Measurements from ENCODE around the gene UBTF.

Gene UBTF

DNA sequence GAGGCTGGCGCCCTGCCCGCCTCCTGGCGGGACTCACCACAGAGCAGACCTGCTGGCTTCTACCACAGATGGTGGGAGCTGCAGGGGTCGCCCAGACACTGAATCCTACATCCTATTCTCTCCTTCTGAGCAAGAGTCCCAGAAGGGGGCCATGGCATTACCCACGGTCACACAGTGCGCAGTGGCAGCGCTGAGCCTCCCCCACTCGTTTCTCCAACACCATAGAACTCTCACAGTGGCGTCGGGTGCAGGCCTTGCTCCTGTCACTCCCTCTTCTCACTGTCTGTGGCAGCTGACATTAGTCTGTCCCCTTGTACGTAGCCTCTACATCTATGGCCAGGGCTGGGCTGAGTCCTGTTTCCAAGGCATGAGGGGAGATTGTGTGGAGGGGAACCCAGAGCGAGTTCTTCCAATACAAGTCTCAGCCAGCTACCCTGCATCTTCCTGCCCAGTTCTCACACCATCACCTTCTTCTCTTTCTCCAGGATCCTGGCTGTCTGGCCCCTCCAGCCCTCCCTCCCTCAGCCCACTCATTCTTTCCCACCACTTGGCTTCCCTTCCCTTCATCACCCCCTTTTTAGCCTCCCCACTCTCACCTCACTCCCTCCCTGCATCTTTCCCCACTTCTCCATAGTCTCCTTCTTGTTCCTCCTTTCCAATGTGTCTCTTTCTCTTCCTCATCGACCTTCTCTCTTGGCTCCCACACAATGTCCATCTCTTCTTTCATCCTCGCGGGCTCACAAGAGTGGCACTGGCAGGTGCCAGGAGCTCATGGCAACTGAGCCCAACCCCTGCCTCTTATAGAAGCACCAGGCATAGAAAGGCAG is 5.9 kb downstream of the UBTF start:
- Mint-ChIP-seq H3K36me3 (peaks cover 71% of the 10 kb centered on the region), H3K4me1 (peaks cover 66% of the 10 kb centered on the region), H3K27ac (peak overlapping the region; percentile 88), H3K9me3 (no peaks in the 10 kb centered on the region), H3K4me3 (no peak overlapping the region), H3K27me3 (no peaks in the 10 kb centered on the region)
- DNase-seq, result no peak
- CTCF ChIA-PET, result interaction anchor here (0.9 to 4.8 kb wide), 4 partner anchors 9 to 132 kb away, joined by 3 to 47 read pairs (median 3); partner anchors contain the start of gene GRN

DNA sequence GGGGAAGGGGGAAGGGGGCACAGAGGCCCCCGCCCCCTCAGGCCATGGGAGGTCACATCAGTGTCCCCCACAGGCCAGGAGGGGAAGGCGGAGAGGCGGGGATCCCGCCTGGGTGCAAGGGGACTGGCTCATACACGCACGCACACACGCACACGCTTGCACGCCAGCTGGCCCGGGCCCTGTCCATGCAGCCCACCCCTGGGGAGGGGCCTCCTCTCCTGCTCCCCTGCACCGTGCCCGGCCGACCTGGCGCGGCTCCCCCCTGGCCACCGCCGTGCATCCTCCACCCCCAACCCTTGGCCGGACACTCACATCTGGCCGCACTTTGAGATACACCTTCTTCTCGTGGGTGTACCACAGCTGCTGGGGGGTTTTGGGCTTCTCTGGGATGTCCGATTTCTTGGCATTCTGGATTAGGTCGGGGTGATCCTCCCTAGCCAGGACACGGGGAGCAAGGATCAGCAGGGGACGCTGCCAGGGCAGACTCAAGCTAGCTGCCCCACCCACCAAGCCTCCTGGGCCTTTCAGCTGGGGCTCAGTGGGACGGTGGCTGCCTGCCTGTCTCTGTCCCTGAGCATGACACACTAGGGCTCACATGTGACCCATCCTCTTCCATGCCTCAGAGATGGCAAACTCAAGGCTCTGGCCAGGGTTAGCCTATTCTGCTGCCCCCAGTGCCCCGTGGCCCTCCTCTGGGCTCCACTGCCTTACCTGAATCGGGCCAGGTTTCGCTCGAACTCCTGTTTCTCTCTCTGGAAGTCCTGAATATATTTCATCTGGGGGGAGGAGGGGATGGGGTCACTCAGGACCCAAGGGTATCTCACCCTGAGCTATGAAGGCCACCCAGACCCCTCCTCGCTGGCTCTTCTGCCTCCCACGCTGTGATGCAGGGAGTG is 6.7 kb downstream of the UBTF start:
- Mint-ChIP-seq H3K4me3 (no peak overlapping the region), H3K36me3 (peaks cover 77% of the 10 kb centered on the region), H3K27ac (peak overlapping the region; percentile 88), H3K27me3 (no peaks in the 10 kb centered on the region), H3K9me3 (no peaks in the 10 kb centered on the region), H3K4me1 (peaks cover 70% of the 10 kb centered on the region)
- no peak for DNase-seq
- CTCF ChIA-PET, result interaction anchor here (0.9 to 4.8 kb wide), 5 partner anchors 9 to 142 kb away, joined by 3 to 47 read pairs (median 3); partner anchors contain the start of gene GRN

- H3K9me3 Mint-ChIP-seq, result no peaks in the 10 kb centered on the region
- peaks cover 74% of the 10 kb centered on the region for H3K36me3 Mint-ChIP-seq
- H3K27me3 Mint-ChIP-seq, result no peaks in the 10 kb centered on the region
- H3K27ac Mint-ChIP-seq, result peak overlapping the region; percentile 71
- H3K4me3 Mint-ChIP-seq, result no peak overlapping the region
- peaks cover 67% of the 10 kb centered on the region for H3K4me1 Mint-ChIP-seq
- no peak for DNase-seq
- CTCF ChIA-PET, result interaction anchor here (1.2 to 4.8 kb wide), 11 partner anchors 10 to 152 kb away, joined by 3 to 47 read pairs (median 13); partner anchors contain the start of genes FAM171A2 and GRN
These were observed 7.9 kb downstream of the UBTF start for GRCh38 chr17:44211281-44212265.

DNA sequence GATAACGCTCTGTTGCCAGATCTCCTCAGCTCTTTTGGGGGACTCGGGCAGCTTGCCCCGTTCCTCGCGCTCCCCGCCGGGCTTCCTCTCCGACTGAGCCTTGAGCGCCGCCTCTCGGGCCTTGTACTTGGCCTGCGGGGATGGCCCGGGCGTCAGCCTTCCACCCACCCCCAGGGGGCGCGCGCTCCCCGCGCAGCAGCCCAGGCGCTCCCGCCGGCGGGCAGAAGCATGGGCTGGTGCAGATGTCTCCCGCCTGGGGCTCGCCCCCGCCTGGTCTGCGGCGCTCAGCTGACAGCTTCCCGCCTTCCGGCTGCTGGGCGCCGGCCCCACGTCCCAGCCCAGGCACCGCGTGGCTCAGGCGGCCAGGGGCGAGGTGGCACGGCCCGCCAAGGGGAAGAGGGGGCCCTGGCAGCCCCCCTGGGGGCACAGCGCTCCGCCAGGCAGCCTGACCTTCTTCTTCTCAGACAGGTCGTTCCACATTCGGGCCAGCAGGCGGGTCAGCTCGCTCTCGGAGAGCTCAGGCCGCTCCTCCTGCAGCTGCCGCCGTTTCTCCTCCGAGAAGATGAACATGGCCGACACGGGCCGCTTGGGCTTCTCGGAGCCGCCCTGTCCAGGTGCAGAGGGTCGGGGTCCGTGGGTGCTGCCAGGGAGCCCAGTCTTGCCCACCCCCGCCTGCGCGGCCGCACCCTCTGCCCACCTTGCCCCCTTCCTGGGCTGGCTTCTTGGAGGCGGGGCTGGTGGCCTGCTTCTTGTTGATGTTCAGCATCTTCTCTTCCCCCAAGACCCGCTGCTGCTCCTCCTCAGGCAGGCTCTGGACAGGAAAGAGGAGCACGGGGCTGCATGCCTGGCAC is 8.9 kb downstream of the UBTF start:
- H3K36me3 Mint-ChIP-seq, result peaks cover 71% of the 10 kb centered on the region
- H3K9me3 Mint-ChIP-seq, result no peaks in the 10 kb centered on the region
- H3K4me1 Mint-ChIP-seq, result peaks cover 59% of the 10 kb centered on the region
- CTCF ChIA-PET, result interaction anchor here (0.6 to 4.8 kb wide), 32 partner anchors 8 to 313 kb away, joined by 3 to 47 read pairs (median 4); partner anchors contain the start of genes FAM171A2, GRN, LSM12 and TMUB2
- H3K4me3 Mint-ChIP-seq, result peak overlapping the region; percentile 53
- DNase-seq, result peak; percentile 93
- peak overlapping the region; percentile 85 for H3K27ac Mint-ChIP-seq
- no peaks in the 10 kb centered on the region for H3K27me3 Mint-ChIP-seq

DNA sequence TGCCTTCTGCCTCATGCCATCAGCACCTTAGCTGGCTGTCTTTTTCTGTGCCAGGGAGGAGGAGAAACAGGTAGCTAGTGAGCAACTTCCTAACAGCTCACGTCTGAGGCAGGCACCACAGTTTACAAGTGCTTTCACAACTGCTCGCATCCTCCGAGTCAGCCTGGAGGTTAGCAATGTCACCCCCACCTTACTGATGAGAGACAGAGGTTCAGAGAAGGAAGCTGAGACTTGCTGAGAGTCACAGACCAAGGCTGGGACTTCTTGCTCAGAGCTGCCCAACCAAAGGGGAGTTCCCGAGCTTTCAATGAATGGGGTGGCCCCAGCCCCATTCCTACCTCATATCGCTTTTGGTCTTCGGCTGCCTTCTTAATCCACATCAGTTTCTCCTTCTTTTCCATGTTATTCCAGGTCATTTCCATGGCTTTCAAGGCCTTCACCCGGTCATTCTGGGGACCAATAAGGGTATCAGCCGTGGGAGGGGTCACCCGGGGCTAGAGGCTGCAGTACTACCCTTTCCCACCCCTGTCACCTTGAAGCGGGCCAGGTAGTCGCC is 9.6 kb downstream of the UBTF start:
- peaks cover 64% of the 10 kb centered on the region for H3K36me3 Mint-ChIP-seq
- H3K9me3 Mint-ChIP-seq, result no peaks in the 10 kb centered on the region
- CTCF ChIA-PET, result interaction anchor here (0.6 to 4.8 kb wide), 30 partner anchors 9 to 314 kb away, joined by 3 to 47 read pairs (median 5); partner anchors contain the start of genes GRN, LSM12, TMUB2 and UBTF
- H3K27me3 Mint-ChIP-seq, result no peaks in the 10 kb centered on the region
- peak overlapping the region; percentile 85 for H3K27ac Mint-ChIP-seq
- DNase-seq, result no peak
- peak overlapping the region; percentile 53 for H3K4me3 Mint-ChIP-seq
- H3K4me1 Mint-ChIP-seq, result peaks cover 53% of the 10 kb centered on the region

- H3K36me3 Mint-ChIP-seq, result peaks cover 43% of the 10 kb centered on the region
- DNase-seq, result no peak
- no peak overlapping the region for H3K4me3 Mint-ChIP-seq
- no peaks in the 10 kb centered on the region for H3K27me3 Mint-ChIP-seq
- CTCF ChIA-PET, result interaction anchor here (1.0 to 4.3 kb wide), 3 partner anchors 9 to 125 kb away, joined by 3 to 30 read pairs (median 9); no protein-coding TSS in a partner anchor
- peaks cover 50% of the 10 kb centered on the region for H3K4me1 Mint-ChIP-seq
- H3K9me3 Mint-ChIP-seq, result no peaks in the 10 kb centered on the region
- H3K27ac Mint-ChIP-seq, result peak overlapping the region; percentile 43
These were observed 11.7 kb downstream of the UBTF start for GRCh38 chr17:44207743-44208142.

- peak overlapping the region; percentile 43 for H3K27ac Mint-ChIP-seq
- no peak for DNase-seq
- no peak overlapping the region for H3K4me3 Mint-ChIP-seq
- CTCF ChIA-PET, result interaction anchor here (2.4 kb wide), 1 partner anchor 9 kb away, joined by 9 read pairs; no protein-coding TSS in a partner anchor
- no peaks in the 10 kb centered on the region for H3K9me3 Mint-ChIP-seq
- H3K36me3 Mint-ChIP-seq, result peaks cover 43% of the 10 kb centered on the region
- H3K27me3 Mint-ChIP-seq, result no peaks in the 10 kb centered on the region
- peaks cover 53% of the 10 kb centered on the region for H3K4me1 Mint-ChIP-seq
These were observed 12.2 kb downstream of the UBTF start for GRCh38 chr17:44207319-44207718.

- no peaks in the 10 kb centered on the region for H3K9me3 Mint-ChIP-seq
- H3K27me3 Mint-ChIP-seq, result no peaks in the 10 kb centered on the region
- CTCF ChIA-PET, result interaction anchor here (0.7 to 2.4 kb wide), 4 partner anchors 9 to 124 kb away, joined by 3 to 9 read pairs (median 4); no protein-coding TSS in a partner anchor
- peaks cover 40% of the 10 kb centered on the region for H3K36me3 Mint-ChIP-seq
- no peak for DNase-seq
- H3K4me3 Mint-ChIP-seq, result no peak overlapping the region
- no peak overlapping the region for H3K27ac Mint-ChIP-seq
- peaks cover 55% of the 10 kb centered on the region for H3K4me1 Mint-ChIP-seq
These were observed 12.7 kb downstream of the UBTF start for GRCh38 chr17:44206825-44207155.

- Mint-ChIP-seq H3K27me3 (no peaks in the 10 kb centered on the region), H3K9me3 (no peaks in the 10 kb centered on the region), H3K4me1 (peaks cover 53% of the 10 kb centered on the region), H3K4me3 (no peak overlapping the region), H3K27ac (peak overlapping the region; percentile 35), H3K36me3 (peaks cover 34% of the 10 kb centered on the region)
- CTCF ChIA-PET, result interaction anchor here (0.7 to 2.4 kb wide), 6 partner anchors 9 to 139 kb away, joined by 3 to 9 read pairs (median 4); partner anchors contain the start of gene GRN
- DNase-seq, result no peak
These were observed 13.3 kb downstream of the UBTF start for GRCh38 chr17:44205962-44206824.

DNA sequence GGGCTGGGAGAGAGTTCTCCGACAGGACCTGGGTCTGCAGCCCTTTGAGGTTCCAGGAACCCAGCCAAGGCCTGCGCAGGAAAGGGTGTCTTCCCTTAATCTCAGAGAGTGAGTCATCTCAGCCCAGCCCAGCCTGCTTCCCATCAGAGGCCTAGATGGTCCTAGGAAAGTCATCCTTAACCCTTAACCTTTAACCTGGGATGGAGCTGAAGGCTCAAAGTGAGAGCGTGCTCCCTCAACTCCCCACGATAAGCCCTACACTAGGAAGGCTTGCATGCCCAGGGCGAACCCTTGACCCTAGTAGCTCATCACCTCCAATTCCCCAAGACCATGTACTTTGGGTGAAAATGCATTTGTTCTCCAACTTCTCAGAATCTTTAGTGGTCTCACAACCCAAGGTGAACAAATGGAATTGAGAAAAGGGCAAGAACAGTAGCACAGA is 15.0 kb downstream of the UBTF start:
- CTCF ChIA-PET, result interaction anchor here (1.0 to 4.0 kb wide), 11 partner anchors 10 to 146 kb away, joined by 3 to 27 read pairs (median 4); partner anchors contain the start of gene GRN

GRCh38 chr17:44203731-44204440 is 15.6 kb downstream of the UBTF start:
- CTCF ChIA-PET, result interaction anchor here (0.6 to 4.0 kb wide), 14 partner anchors 8 to 319 kb away, joined by 3 to 27 read pairs (median 4); partner anchors contain the start of gene GRN
- Mint-ChIP-seq H3K4me3 (no peak overlapping the region), H3K27me3 (no peaks in the 10 kb centered on the region), H3K36me3 (peaks cover 23% of the 10 kb centered on the region), H3K4me1 (peaks cover 46% of the 10 kb centered on the region), H3K27ac (peak overlapping the region; percentile 16), H3K9me3 (no peaks in the 10 kb centered on the region)
- peak; percentile 76 for DNase-seq

More for the DNA sequence above, 15.0 kb downstream of the UBTF start:
- Mint-ChIP-seq H3K4me1 (peaks cover 46% of the 10 kb centered on the region), H3K27me3 (no peaks in the 10 kb centered on the region), H3K27ac (no peak overlapping the region), H3K9me3 (no peaks in the 10 kb centered on the region), H3K36me3 (peaks cover 27% of the 10 kb centered on the region), H3K4me3 (no peak overlapping the region)
- no peak for DNase-seq
